HepG2 (cell line): ENCODE data around the gene RCN1. TPM values are rescaled to one million over a fixed set of nuclear protein-coding genes. Genes with fewer than 3 reads are reported as not detected.

Experiments
- ATAC-seq: fragments of 200-7000 bp; cut with Tn5 transposase; 3 replicates; pipeline ENCODE4 v1.9.1; 2020; ENCODE audit warnings: mild to moderate bottlenecking, moderate library complexity
- BruUV-seq: library from RNA; stranded (reverse); fragments of 400-500 nt; replicated peaks from 2 replicates; lab custom pipeline; 2021; lab: Mats Ljungman, UMichigan
- CTCF ChIA-PET: fragments of 300-600 bp; formaldehyde crosslinking; extraction: SDS; loops from one replicate; lab custom pipeline; 2021; ENCODE audit warnings: low total read pairs, inconsistent platforms, low intra/inter-chr PET ratio; lab: Yijun Ruan, JAX
- POLR2A ChIA-PET: fragments of 350-600 bp; sonication (Branson Sonifier 250); formaldehyde crosslinking; loops from one replicate; lab custom pipeline; 2020; ENCODE audit warnings: antibody characterized with exemption, inconsistent platforms; lab: Yijun Ruan, JAX
- DNase-seq: peaks from one replicate; pipeline ENCODE4 v3.0.0-alpha.2; 2015; ENCODE audit warnings: low spot score
- FAIRE-seq: peaks from 3 replicates; lab custom pipeline; 2011; peaks lifted over from hg19 to GRCh38; lab: Jason Lieb, UNC
- H2AFZ ChIP-seq: one replicate; pipeline ENCODE4 v1.6.1; 2011; ENCODE audit warnings: low read length, inconsistent platforms
- H3K27ac ChIP-seq: fragments of 300-600 bp; 3 replicates; pipeline ENCODE4 v1.8.0; 2011; ENCODE audit warnings: mixed run types, mild to moderate bottlenecking, mixed read lengths, low read length, inconsistent platforms; ENCODE audit not compliant: insufficient read depth; ENCODE audit errors: extremely low read length
- H3K27me3 ChIP-seq, 2 experiments: fragments of 200-600 bp in 1 of 2; 2 replicates in 1 of 2; 3 replicates in 1 of 2; pipeline versions ENCODE4 v1.6.0 to v1.8.0; 2011; ENCODE audit warnings: low read length in 2 of 2, mild to moderate bottlenecking in 2 of 2, moderate library complexity in 2 of 2, inconsistent platforms in 1 of 2; ENCODE audit not compliant: insufficient read depth in 2 of 2, control insufficient read depth in 1 of 2
- H3K36me3 ChIP-seq, 2 experiments: fragments of 200-600 bp in 1 of 2; replicated peaks in 1 of 2; 2 replicates in 1 of 2; 3 replicates in 1 of 2; pipeline versions ENCODE4 v1.5.1 to v1.8.0; 2011; ENCODE audit warnings: low read length in 2 of 2, inconsistent platforms in 1 of 2; ENCODE audit not compliant: insufficient read depth in 2 of 2, control insufficient read depth in 1 of 2
- H3K4me1 ChIP-seq: 2 replicates; pipeline ENCODE4 v1.5.1; 2012; ENCODE audit warnings: low read length, inconsistent platforms; ENCODE audit not compliant: insufficient read depth
- H3K4me2 ChIP-seq: 2 replicates; pipeline ENCODE4 v1.6.0; 2011; ENCODE audit warnings: low read depth, low read length, inconsistent platforms
- H3K4me3 ChIP-seq, 3 experiments: fragments of 200-600 bp in 1 of 3; sonication (generic), shearing (Covaris generic) in 1 of 3; replicated peaks in 1 of 3; 2 replicates each; pipeline ENCODE4 v1.5.1; 2011 to 2016; ENCODE audit warnings: low read length in 3 of 3, inconsistent platforms in 2 of 3, low read depth in 2 of 3, mild to moderate bottlenecking in 2 of 3, control low read depth in 1 of 3, mixed read lengths in 1 of 3; ENCODE audit not compliant: insufficient read depth in 1 of 3
- H3K79me2 ChIP-seq: one replicate; pipeline ENCODE4 v1.6.1; 2011; ENCODE audit warnings: low read length, inconsistent platforms; ENCODE audit not compliant: insufficient read depth
- H3K9ac ChIP-seq: 2 replicates; pipeline ENCODE4 v1.6.0; 2011; ENCODE audit warnings: mild to moderate bottlenecking, low read depth, low read length, inconsistent platforms; ENCODE audit not compliant: insufficient read depth
- H3K9me3 ChIP-seq: 2 replicates; pipeline ENCODE4 v1.5.1; 2012; ENCODE audit warnings: mild to moderate bottlenecking, low read length
- H4K20me1 ChIP-seq: 2 replicates; pipeline ENCODE4 v1.6.0; 2011; ENCODE audit warnings: inconsistent platforms, mild to moderate bottlenecking, low read length, moderate library complexity; ENCODE audit not compliant: insufficient read depth
- ATF7-NPFF ChIP-seq: sonication (generic); formaldehyde crosslinking; IDR thresholded peaks from 2 replicates; pipeline ENCODE4 v1.8.1; 2023; ENCODE audit warnings: mild to moderate bottlenecking, low read depth, missing genetic modification reagents, moderate library complexity
- HIC2 ChIP-seq: sonication (generic); formaldehyde crosslinking; IDR thresholded peaks from 2 replicates; pipeline ENCODE4 v1.9.0; 2022; ENCODE audit warnings: low read depth, missing genetic modification reagents
- JUND ChIP-seq: sonication (generic); formaldehyde crosslinking; IDR thresholded peaks from 2 replicates; pipeline ENCODE4 v1.8.0; 2022; ENCODE audit warnings: mild to moderate bottlenecking, missing genetic modification reagents
- RARA ChIP-seq: IDR thresholded peaks from 2 replicates; pipeline ENCODE4 v1.6.1; 2016; ENCODE audit warnings: missing genetic modification reagents, missing compliant biosample characterization
- SOX6 ChIP-seq, 2 experiments: fragments of 450-650 bp in 1 of 2; sonication (generic) in 1 of 2; formaldehyde crosslinking in 1 of 2; IDR thresholded peaks; 2 replicates each; pipeline versions ENCODE4 v1.4.0 to v1.6.1; 2017 to 2020; ENCODE audit warnings: antibody characterized with exemption in 1 of 2, mild to moderate bottlenecking in 1 of 2, missing genetic modification reagents in 1 of 2
- TFE3 ChIP-seq: IDR thresholded peaks from 2 replicates; pipeline ENCODE4 v1.6.1; 2016
- ZNF816 ChIP-seq: sonication (generic); formaldehyde crosslinking; IDR thresholded peaks from 2 replicates; pipeline ENCODE4 v1.8.0; 2022; ENCODE audit warnings: missing genetic modification reagents, mild to moderate bottlenecking, borderline replicate concordance
- WGBS: methylation state at CpG from one replicate; pipeline ENCODE4 v1.1.6; 2017; ENCODE audit warnings: low lambda C conversion rate; 5-methylcytosine and 5-hydroxymethylcytosine counted together
- in situ Hi-C: cut with HindIII; loops from 2 replicates; pipeline ENCODE4 v1.10.0; 2017; ENCODE audit warnings: low pct_unique_long_range_greater_than_20kb; ENCODE audit not compliant: extremely low pct_ligation_motif_present
- intact Hi-C: fragments of 100-400 bp; cut with micrococcal nuclease; formaldehyde crosslinking; loops from one replicate; pipeline ENCODE4 v1.10.0; 2022; ENCODE audit not compliant: unreplicated experiment
- polyA plus RNA-seq, 8 experiments: library from polyadenylated mRNA; depleted of rRNA in 3 of 8; stranded (reverse) in 7 of 8; unstranded in 1 of 8; fragments of >200 nt; fragmentation: Illumina TruSeq in 4 of 8; extraction: Trizol in 4 of 8; gene quantifications; 2 replicates each; pipeline versions ENCODE4 v1.2.1 to v1.2.3, GENCODE V29; 2011 to 2016; ENCODE audit warnings: low read depth in 4 of 8, missing spikeins in 1 of 8, mixed read lengths in 1 of 8; ENCODE audit not compliant: insufficient read depth in 1 of 8
- total RNA-seq, 5 experiments: library from RNA; depleted of rRNA; stranded (reverse); fragments of >200 nt; fragmentation: Illumina TruSeq; extraction: Trizol; gene quantifications; 2 replicates each; pipeline ENCODE4 v1.2.3, GENCODE V29; 2016; ENCODE audit warnings: low read depth in 1 of 5

The RCN1 gene
- total and polyA plus RNA-seq, 2 of the 13 experiments (the other 11 are each of a cell fraction or from before 2014, with no cell fraction given) = 22.0 to 28.5 TPM

- Histone ChIP-seq H3K4me3 (no peak overlapping the region), H3K36me3 (no peaks in the 10 kb centered on the region), H3K27me3 (peaks cover 3 to 33% of the 10 kb centered on the region in 2 experiments; a peak in 3 of 5 replicates), H4K20me1 (no peaks in the 10 kb centered on the region), H3K79me2 (no peaks in the 10 kb centered on the region)
- CTCF ChIA-PET = no interaction called here
- ATAC-seq (no peak), FAIRE-seq (no peak)
- in situ Hi-C loops = loop anchor here (25.0 kb wide), 2 partner anchors 765 to 915 kb away; no protein-coding TSS in a partner anchor
- POLR2A ChIA-PET = no interaction called here
- no peak for TF ChIP-seq SOX6 (IDR thresholded peaks at IDR 0.05)
- no peak for TF ChIP-seq SOX6 (CRISPR knock-in tag; IDR thresholded peaks at IDR 0.05)
- no peak for TF ChIP-seq TFE3
- no peak for TF ChIP-seq ZNF816 (CRISPR knock-in tag)
- no peak for TF ChIP-seq ATF7-NPFF
- TF ChIP-seq RARA (CRISPR knock-in tag) = no peak
- TF ChIP-seq HIC2 (CRISPR knock-in tag) = no peak
- no peak for TF ChIP-seq JUND (CRISPR knock-in tag)
- TF ChIP-seq, all 625 proteins: peak for 0
- H3K9ac ChIP-seq = no peak overlapping the region
- H3K4me1 ChIP-seq = no peaks in the 10 kb centered on the region
- intact Hi-C loops = no loop called here
- 34% methylated on average over 9 of the region's 9 CpGs for WGBS
- DNase-seq = no peak
- no peak overlapping the region for H3K27ac ChIP-seq
- BruUV-seq = no TSS peak
- no peak overlapping the region for H2AFZ ChIP-seq
- H3K9me3 ChIP-seq = no peaks in the 10 kb centered on the region
- no peak overlapping the region for H3K4me2 ChIP-seq
Measured at GRCh38 chr11:32152216-32152615, 61.3 kb downstream of the RCN1 start.
